ENCODE measurements around the gene PIGR. TPM values are rescaled to one million over a fixed set of nuclear protein-coding genes. Genes with fewer than 3 reads are reported as not detected.

Gene PIGR
- total RNA-seq, 1 donor from 2014 or later = 0.13 TPM

DNA sequence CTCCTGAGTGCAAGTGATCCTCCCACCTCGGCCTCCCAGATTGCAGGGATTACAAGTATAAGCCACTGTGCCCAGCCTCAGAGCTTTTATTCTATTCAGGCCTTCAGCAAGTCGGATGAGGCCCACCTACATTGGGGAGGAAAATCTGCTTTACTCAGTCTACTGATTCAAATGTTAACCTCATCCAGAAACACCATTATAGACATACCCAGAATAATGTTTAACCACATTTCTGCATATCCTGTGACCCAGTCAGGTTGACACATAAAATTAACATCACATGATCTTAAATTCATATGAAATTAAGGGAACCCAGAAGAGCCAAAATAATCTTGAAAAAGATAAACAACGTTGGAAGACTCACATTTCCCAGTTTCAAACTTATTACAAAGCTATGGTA lies 66.0 kb downstream of the PIGR start:
- DNase-seq (no peak), ATAC-seq (ENCODE audit: poor library complexity) (no peak)
- intact Hi-C loops (cut with DNase I) = no loop called here

Other genes with a start within 250 kb of the PIGR start
- not detected for gene IL19, start 175.7 kb downstream of the PIGR start, total RNA-seq
- gene IL10, start 174.0 kb downstream of the PIGR start, total RNA-seq = 0.43 TPM
- gene IL20, start 80.8 kb downstream of the PIGR start, total RNA-seq = not detected
- not detected for gene IL24, start 49.0 kb downstream of the PIGR start, total RNA-seq
- gene FCMR, start 24.5 kb downstream of the PIGR start, total RNA-seq = 3.2 TPM
- gene FCAMR, start 24.0 kb upstream of the PIGR start, total RNA-seq = not detected
- gene C1orf116, start 86.3 kb upstream of the PIGR start, total RNA-seq = 0.81 TPM
- 4.0 TPM for gene YOD1, start 104.7 kb upstream of the PIGR start, total RNA-seq
- gene PFKFB2, start 106.8 kb upstream of the PIGR start, total RNA-seq = 77.9 TPM
- gene C4BPB, start 142.4 kb upstream of the PIGR start, total RNA-seq = 0.46 TPM
- 0.08 TPM for gene C4BPA, start 157.8 kb upstream of the PIGR start, total RNA-seq